ENCODE data around the gene HPS4. TPM values are rescaled to one million over a fixed set of nuclear protein-coding genes. Genes with fewer than 3 reads are reported as not detected.
"Not testable (repeated sequence)": the region's sequence is repeated elsewhere in the genome, so short reads cannot be mapped to it uniquely, and the experiment has no call there.

The HPS4 gene
- total RNA-seq, 2 experiments from 2014 or later, result 32.0 to 35.3 TPM

GRCh38 chr22:26445577-26446275, 37.9 kb downstream of the HPS4 start:
- H3K27me3 Mint-ChIP-seq, result no peaks in the 10 kb centered on the region
- H3K4me3 Mint-ChIP-seq, result no peak overlapping the region
- no peak for DNase-seq
- no peaks in the 10 kb centered on the region for H3K9me3 Mint-ChIP-seq
- H3K4me1 Mint-ChIP-seq, result no peaks in the 10 kb centered on the region
- H3K36me3 Mint-ChIP-seq (ENCODE audit: low read depth), result peaks cover 14% of the 10 kb centered on the region
- POLR2A ChIA-PET, result no interaction called here
- no peak overlapping the region for H3K27ac Mint-ChIP-seq
- CTCF ChIA-PET, result interaction anchor here (0.9 kb wide), 1 partner anchor 15 kb away, joined by 4 read pairs; no protein-coding TSS in a partner anchor

GRCh38 chr22:26444777-26445176, 38.8 kb downstream of the HPS4 start:
- CTCF ChIA-PET, result no interaction called here

GRCh38 chr22:26443901-26444690, 39.5 kb downstream of the HPS4 start:
- H3K27me3 Mint-ChIP-seq, result no peaks in the 10 kb centered on the region
- CTCF ChIA-PET, result interaction anchor here (1.0 kb wide), 1 partner anchor 671 kb away, joined by 5 read pairs; no protein-coding TSS in a partner anchor
- H3K9me3 Mint-ChIP-seq, result no peaks in the 10 kb centered on the region
- H3K4me3 Mint-ChIP-seq, result no peak overlapping the region
- no peaks in the 10 kb centered on the region for H3K4me1 Mint-ChIP-seq
- H3K36me3 Mint-ChIP-seq (ENCODE audit: low read depth), result peaks cover 10% of the 10 kb centered on the region
- no peak overlapping the region for H3K27ac Mint-ChIP-seq
- no peak for DNase-seq
- POLR2A ChIA-PET, result no interaction called here

More at GRCh38 chr22:26444777-26445176, 38.8 kb downstream of the HPS4 start:
- Mint-ChIP-seq H3K27ac (no peak overlapping the region), H3K36me3 (ENCODE audit: low read depth) (peaks cover 10% of the 10 kb centered on the region), H3K4me1 (no peaks in the 10 kb centered on the region), H3K9me3 (no peaks in the 10 kb centered on the region), H3K27me3 (no peaks in the 10 kb centered on the region), H3K4me3 (no peak overlapping the region)
- POLR2A ChIA-PET, result no interaction called here
- no peak for DNase-seq

- POLR2A ChIA-PET, result no interaction called here
- H3K27ac Mint-ChIP-seq, result no peak overlapping the region
- H3K9me3 Mint-ChIP-seq, result no peaks in the 10 kb centered on the region
- DNase-seq, result no peak
- peaks cover 2% of the 10 kb centered on the region for H3K4me1 Mint-ChIP-seq
- no peak overlapping the region for H3K4me3 Mint-ChIP-seq
- CTCF ChIA-PET, result interaction anchor here (0.6 to 2.0 kb wide), 3 partner anchors 11 to 112 kb away, joined by 4 to 6 read pairs (median 4); no protein-coding TSS in a partner anchor
- no peaks in the 10 kb centered on the region for H3K27me3 Mint-ChIP-seq
- peaks cover 10% of the 10 kb centered on the region for H3K36me3 Mint-ChIP-seq (ENCODE audit: low read depth)
Measured at GRCh38 chr22:26442086-26442756, 41.4 kb downstream of the HPS4 start.

GRCh38 chr22:26439559-26439958, 44.0 kb downstream of the HPS4 start:
- Mint-ChIP-seq H3K4me1 (peaks cover 23% of the 10 kb centered on the region), H3K27ac (no peak overlapping the region), H3K36me3 (ENCODE audit: low read depth) (peaks cover 22% of the 10 kb centered on the region), H3K4me3 (no peak overlapping the region), H3K9me3 (no peaks in the 10 kb centered on the region), H3K27me3 (no peaks in the 10 kb centered on the region)
- DNase-seq, result no peak
- CTCF ChIA-PET, result interaction anchor here (0.9 to 1.9 kb wide), 3 partner anchors 10 to 75 kb away, joined by 3 to 6 read pairs (median 3); no protein-coding TSS in a partner anchor
- POLR2A ChIA-PET, result no interaction called here

- peaks cover 29% of the 10 kb centered on the region for H3K4me1 Mint-ChIP-seq
Measured at GRCh38 chr22:26438776-26439175, 44.8 kb downstream of the HPS4 start.

GRCh38 chr22:26437694-26438392, 45.7 kb downstream of the HPS4 start:
- no peaks in the 10 kb centered on the region for H3K27me3 Mint-ChIP-seq
- POLR2A ChIA-PET, result no interaction called here
- H3K9me3 Mint-ChIP-seq, result no peaks in the 10 kb centered on the region
- CTCF ChIA-PET, result interaction anchor here (1.0 to 1.8 kb wide), 3 partner anchors 41 to 73 kb away, joined by 3 read pairs; no protein-coding TSS in a partner anchor
- DNase-seq, result no peak
- H3K4me1 Mint-ChIP-seq, result peaks cover 35% of the 10 kb centered on the region
- no peak overlapping the region for H3K27ac Mint-ChIP-seq
- H3K4me3 Mint-ChIP-seq, result no peak overlapping the region
- H3K36me3 Mint-ChIP-seq (ENCODE audit: low read depth), result peaks cover 31% of the 10 kb centered on the region

More at GRCh38 chr22:26438776-26439175, 44.8 kb downstream of the HPS4 start:
- CTCF ChIA-PET, result interaction anchor here (1.5 to 1.9 kb wide), 3 partner anchors 9 to 74 kb away, joined by 3 to 6 read pairs (median 3); no protein-coding TSS in a partner anchor
- H3K4me3 Mint-ChIP-seq, H3K27me3 Mint-ChIP-seq, POLR2A ChIA-PET, H3K27ac Mint-ChIP-seq, H3K9me3 Mint-ChIP-seq, DNase-seq: not testable (repeated sequence)
- H3K36me3 Mint-ChIP-seq (ENCODE audit: low read depth), result peaks cover 26% of the 10 kb centered on the region

GRCh38 chr22:26436903-26437515, 46.6 kb downstream of the HPS4 start:
- ChIA-PET POLR2A (no interaction called here), CTCF (interaction anchor here (1.0 to 1.8 kb wide), 2 partner anchors 42 to 73 kb away, joined by 3 read pairs; no protein-coding TSS in a partner anchor)
- Mint-ChIP-seq H3K27me3 (no peaks in the 10 kb centered on the region), H3K9me3 (no peaks in the 10 kb centered on the region), H3K4me1 (peaks cover 43% of the 10 kb centered on the region), H3K36me3 (ENCODE audit: low read depth) (peaks cover 33% of the 10 kb centered on the region), H3K4me3 (no peak overlapping the region), H3K27ac (no peak overlapping the region)
- DNase-seq, result no peak

GRCh38 chr22:26435327-26436093, 48.1 kb downstream of the HPS4 start:
- Mint-ChIP-seq H3K9me3 (no peaks in the 10 kb centered on the region), H3K36me3 (ENCODE audit: low read depth) (peaks cover 33% of the 10 kb centered on the region), H3K27me3 (no peaks in the 10 kb centered on the region), H3K27ac (no peak overlapping the region), H3K4me1 (peaks cover 58% of the 10 kb centered on the region), H3K4me3 (no peak overlapping the region)
- ChIA-PET CTCF (interaction anchor here (0.6 to 1.5 kb wide), 4 partner anchors 16 to 1179 kb away, joined by 3 read pairs; no protein-coding TSS in a partner anchor), POLR2A (no interaction called here)
- DNase-seq, result no peak

GRCh38 chr22:26433805-26434204, 49.8 kb downstream of the HPS4 start:
- H3K27ac Mint-ChIP-seq, result no peak overlapping the region
- H3K4me3 Mint-ChIP-seq, result no peak overlapping the region
- CTCF ChIA-PET, result no interaction called here
- POLR2A ChIA-PET, result no interaction called here
- no peak for DNase-seq
- H3K27me3 Mint-ChIP-seq, result no peaks in the 10 kb centered on the region
- peaks cover 33% of the 10 kb centered on the region for H3K36me3 Mint-ChIP-seq (ENCODE audit: low read depth)
- H3K9me3 Mint-ChIP-seq, result no peaks in the 10 kb centered on the region
- peaks cover 67% of the 10 kb centered on the region for H3K4me1 Mint-ChIP-seq

GRCh38 chr22:26432619-26433311, 50.8 kb downstream of the HPS4 start:
- Mint-ChIP-seq H3K27ac (peak overlapping the region; percentile 78), H3K4me3 (no peak overlapping the region), H3K9me3 (no peaks in the 10 kb centered on the region), H3K27me3 (no peaks in the 10 kb centered on the region), H3K4me1 (peaks cover 76% of the 10 kb centered on the region), H3K36me3 (ENCODE audit: low read depth) (peaks cover 33% of the 10 kb centered on the region)
- CTCF ChIA-PET, result no interaction called here
- POLR2A ChIA-PET, result no interaction called here
- no peak for DNase-seq
